RCC 7860 (cell line): ENCODE measurements around the gene MAST4.

Experiments used
- DNase-seq: peaks from one replicate; pipeline ENCODE4 v3.0.0-alpha.2; 2015; ENCODE audit warnings: low spot score
- FAIRE-seq: peaks from 2 replicates; lab custom pipeline; 2012; peaks lifted over from hg19 to GRCh38; lab: Jason Lieb, UNC

The MAST4 gene

DNA sequence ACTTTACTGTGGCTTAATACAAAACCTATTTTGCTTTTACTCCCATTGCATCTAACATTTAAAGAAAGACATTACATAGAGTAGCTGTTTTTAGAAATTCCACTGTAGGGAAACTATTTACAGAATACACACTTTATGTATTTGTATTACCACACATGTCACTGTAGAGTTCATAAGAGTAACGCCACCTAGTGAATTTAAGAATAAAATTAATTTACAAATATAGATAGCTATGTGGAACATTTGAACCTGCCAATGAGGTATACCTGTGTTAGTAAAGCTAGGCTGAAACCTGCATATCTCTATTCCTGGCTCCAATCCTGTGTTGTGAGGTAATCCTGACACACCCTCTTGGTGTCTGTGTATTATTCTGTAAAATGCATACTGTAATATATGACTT lies 234.4 kb downstream of the MAST4 start:
- FAIRE-seq (no peak), DNase-seq (no peak)

DNA sequence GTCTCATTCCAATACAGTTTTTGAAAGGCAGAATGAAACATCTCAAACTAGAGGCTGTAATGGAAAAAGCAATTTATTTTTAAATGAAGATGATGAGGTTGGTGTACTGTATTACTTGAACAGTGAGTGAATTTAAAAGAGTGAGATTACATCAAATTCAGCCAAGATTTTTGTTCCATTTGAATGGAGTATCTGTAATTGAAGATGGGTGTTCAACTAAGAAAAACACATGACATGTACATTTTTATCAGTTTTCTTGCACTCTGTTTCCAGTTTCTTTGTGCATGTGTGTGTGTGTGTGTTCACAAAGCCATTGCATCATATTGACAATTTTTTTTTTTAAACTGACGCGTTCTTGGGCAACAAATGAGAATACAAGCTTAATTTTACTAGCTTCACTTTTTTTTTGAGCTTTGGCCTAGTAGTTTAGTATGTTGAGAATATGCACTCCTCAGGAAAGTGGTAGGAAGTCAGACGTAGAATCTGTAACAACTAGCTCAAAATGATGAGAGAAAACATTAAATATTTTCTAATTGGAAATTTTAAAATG lies 243.5 kb downstream of the MAST4 start:
- no peak for DNase-seq

DNA sequence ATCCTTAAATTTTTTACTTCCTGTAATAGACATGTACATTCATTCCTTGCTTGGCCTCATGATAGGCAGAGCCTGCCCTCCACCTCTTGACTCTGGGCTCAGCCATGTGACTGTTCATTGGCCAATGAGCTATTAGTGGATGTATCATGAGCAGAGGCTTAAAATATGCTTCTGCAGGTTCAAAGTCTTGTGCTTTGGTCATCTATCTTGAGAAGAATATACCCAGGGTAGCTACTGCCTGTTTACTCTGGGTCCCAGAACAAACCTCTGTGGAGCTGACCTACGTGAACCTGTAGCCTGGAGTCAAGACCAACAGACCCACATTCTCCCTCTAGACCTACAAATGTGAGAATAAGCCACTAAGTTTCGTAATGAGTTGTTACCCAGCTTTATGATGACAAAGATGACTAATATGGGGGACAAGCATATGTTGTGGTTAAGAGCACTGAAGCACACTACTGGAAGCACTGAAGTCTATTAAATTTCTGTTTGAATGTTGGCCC lies 244.4 kb downstream of the MAST4 start:
- no peak for DNase-seq
- no peak for FAIRE-seq

More for the DNA sequence above, 243.5 kb downstream of the MAST4 start:
- FAIRE-seq: no peak

GRCh38 chr5:66841264-66841663 lies 245.1 kb downstream of the MAST4 start:
- FAIRE-seq (no peak), DNase-seq (no peak)

GRCh38 chr5:66842540-66842939 lies 246.3 kb downstream of the MAST4 start:
- FAIRE-seq: no peak
- no peak for DNase-seq

GRCh38 chr5:66843065-66843464 lies 246.9 kb downstream of the MAST4 start:
- FAIRE-seq (no peak), DNase-seq (no peak)

DNA sequence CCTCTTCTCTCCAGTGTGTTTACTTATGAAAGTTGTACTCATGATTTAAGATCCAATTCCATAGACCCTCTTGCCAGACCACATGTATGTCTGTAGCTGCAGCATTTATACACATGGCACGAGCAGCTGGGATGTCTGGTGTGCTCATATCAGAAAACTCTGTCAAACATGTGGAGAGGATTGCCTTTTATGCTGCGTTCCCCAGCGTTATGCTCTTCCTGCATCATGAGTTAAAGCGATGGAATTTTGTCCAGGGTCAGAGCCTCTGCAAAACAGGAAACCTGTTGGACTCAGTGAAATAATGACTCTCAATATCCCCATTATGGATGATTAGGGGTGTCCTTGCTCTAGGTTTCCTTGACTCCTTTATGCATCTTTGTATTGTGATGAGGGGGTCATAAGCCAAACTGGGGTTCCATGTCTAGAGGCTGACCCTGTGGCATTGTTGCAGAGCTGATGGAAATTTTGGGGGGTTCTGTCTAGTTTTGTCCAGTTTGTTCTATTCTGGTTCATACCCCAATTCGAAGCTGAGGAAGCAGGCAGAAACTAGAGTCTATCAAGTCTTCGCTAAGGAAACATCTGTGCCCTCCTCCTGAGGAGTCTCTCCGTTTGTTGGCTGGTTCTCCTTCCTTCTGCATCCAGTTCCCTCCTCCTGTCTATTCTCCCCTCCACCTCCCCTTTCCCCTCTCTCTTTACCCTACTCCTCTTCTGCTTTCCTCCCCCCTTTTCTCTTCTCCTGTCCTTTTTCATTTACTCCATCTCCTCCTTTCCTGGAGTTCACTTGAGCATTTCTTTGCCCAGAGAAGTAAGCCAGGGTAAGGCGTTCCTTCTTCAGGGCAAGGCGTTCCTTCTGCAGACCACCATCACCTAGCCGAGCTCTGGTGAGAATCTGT lies 252.8 kb downstream of the MAST4 start:
- DNase-seq (no peak), FAIRE-seq (no peak)

GRCh38 chr5:66849803-66850202 lies 253.6 kb downstream of the MAST4 start:
- DNase-seq: peak; percentile 6
- FAIRE-seq: no peak

- FAIRE-seq: no peak
- DNase-seq: no peak
These were observed 254.3 kb downstream of the MAST4 start for GRCh38 chr5:66850354-66851075.

DNA sequence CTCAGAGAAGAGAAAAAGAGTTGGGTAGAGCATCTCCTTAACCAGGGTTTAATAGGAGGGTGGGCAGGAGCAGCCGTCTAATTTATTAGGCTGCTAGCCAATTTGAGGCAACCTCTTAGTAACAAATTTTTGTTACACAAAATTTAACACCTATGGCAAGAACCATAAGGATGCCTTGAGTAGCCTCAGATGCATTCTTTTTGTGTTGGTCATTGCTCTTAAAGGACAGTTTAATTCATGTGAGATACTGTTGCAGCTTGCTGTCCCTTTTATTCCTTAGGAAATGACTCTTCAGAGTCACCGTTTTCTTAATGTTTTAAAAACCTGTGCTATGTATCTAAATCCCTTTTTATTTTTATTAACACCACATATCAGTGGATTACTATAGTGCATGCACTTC lies 255.1 kb downstream of the MAST4 start:
- DNase-seq (no peak), FAIRE-seq (no peak)

GRCh38 chr5:66854416-66854815 lies 258.2 kb downstream of the MAST4 start:
- FAIRE-seq (no peak), DNase-seq (no peak)

GRCh38 chr5:66856041-66856805 lies 260.0 kb downstream of the MAST4 start:
- FAIRE-seq (no peak), DNase-seq (no peak)

DNA sequence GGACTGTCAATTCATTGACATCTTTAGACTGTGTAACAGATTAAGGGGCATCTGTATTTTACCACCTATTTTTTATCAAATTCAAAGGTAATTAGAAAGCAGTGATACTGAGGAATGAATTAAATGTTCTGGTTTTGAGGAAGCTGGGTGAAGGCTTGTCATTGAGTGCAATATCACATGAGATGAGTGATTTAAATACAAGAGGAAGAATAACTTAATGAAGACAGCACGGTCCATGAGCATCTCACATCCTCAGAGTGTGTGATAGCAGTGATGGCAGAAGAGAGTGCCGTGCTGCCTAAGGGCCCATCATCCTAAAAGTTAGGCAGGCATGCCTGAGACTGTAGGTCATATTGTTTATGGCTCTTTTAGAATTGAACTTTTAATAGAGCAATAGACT lies 263.3 kb downstream of the MAST4 start:
- DNase-seq (no peak), FAIRE-seq (no peak)

- FAIRE-seq: no peak
- no peak for DNase-seq
These were observed 264.2 kb downstream of the MAST4 start for GRCh38 chr5:66860199-66860975.

- no peak for FAIRE-seq
- no peak for DNase-seq
These were observed 265.2 kb downstream of the MAST4 start for GRCh38 chr5:66861402-66861801.

DNA sequence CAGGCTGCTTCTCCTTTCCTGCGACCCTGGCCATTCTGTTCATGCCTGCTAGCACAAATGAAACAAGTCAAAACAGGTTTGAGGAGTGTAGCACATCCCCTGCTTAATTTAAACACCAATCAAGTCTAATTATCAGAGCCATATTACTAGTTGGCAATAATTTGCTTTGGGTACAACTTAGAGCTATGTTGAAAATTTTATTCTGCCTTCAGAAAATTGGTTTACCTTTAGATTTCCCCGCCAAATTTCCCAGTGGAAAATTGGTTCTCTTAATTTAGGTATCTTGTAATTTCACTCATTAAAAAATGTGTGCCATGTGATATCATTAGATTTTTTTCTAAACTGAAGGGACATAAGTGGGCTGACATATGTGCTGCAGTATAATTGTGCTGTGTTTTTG lies 265.8 kb downstream of the MAST4 start:
- FAIRE-seq (no peak), DNase-seq (no peak)

- no peak for FAIRE-seq
- no peak for DNase-seq
These were observed 267.3 kb downstream of the MAST4 start for GRCh38 chr5:66863243-66864170.

DNA sequence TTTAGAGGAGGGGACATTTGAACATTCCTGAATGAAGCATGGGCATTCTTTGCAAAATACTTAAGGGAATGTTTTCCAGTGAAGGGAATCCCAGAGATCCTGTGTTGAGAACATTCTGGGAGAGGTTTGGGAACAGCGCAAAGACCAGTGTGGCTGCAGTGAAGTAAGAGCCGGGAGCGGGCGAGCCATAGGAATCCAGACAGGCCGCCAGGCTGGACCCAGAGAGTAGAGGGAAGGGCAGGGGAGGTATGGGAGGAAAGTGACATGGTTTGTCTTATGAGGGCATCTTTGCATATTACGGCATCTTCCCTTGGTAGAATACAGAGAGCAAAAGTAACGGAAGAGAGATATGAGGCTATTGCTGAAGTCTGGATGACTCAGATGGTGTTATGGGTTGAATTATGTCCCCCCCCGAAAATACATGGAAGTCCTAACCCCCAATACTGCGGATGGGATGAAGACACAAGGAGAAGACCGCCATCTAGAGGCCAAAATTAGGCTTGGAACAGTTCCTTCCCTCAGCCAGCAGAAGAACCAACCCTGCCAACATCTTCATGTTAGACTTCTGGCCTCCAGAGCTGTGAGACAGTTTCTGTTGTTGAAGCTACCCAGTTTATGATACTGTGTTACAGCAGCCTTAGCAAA lies 268.2 kb downstream of the MAST4 start:
- DNase-seq (no peak), FAIRE-seq (no peak)
